Fibroblast of skin of right biceps (primary cell): ENCODE results near the gene CENPP.
"Not testable (repeated sequence)": the region's sequence is repeated elsewhere in the genome, so short reads cannot be mapped to it uniquely, and the experiment has no call there.

ENCODE experiments used
- DNase-seq: peaks from one replicate; pipeline ENCODE4 v3.0.0-alpha.2; 2013

CENPP gene

GRCh38 chr9:92619601-92620300 lies 294.0 kb downstream of the CENPP start:
- DNase-seq: no peak

- no peak for DNase-seq
These were observed 295.1 kb downstream of the CENPP start for GRCh38 chr9:92620845-92621244.

GRCh38 chr9:92623936-92624335 lies 298.2 kb downstream of the CENPP start:
- not testable (repeated sequence) for DNase-seq

DNA sequence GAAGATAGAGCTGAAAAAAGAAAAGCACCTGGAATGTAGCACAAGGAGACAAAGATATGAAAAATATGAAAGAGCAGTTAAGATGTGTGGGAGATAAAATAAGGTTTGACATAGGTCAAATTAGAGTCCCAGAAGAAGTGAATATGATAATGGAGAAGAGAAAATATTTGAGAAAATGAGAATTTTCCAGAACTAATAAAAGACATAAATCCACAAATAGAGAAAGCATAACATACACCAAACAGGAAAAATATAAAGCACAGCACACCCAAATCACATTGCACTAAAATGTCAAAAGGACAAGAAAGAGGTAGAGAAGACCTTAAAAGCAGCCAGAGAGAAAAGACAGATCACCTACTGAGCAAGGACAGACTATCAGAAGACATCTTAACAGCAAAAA lies 300.7 kb downstream of the CENPP start:
- DNase-seq: no peak

GRCh38 chr9:92627651-92628050 lies 301.9 kb downstream of the CENPP start:
- no peak for DNase-seq

DNA sequence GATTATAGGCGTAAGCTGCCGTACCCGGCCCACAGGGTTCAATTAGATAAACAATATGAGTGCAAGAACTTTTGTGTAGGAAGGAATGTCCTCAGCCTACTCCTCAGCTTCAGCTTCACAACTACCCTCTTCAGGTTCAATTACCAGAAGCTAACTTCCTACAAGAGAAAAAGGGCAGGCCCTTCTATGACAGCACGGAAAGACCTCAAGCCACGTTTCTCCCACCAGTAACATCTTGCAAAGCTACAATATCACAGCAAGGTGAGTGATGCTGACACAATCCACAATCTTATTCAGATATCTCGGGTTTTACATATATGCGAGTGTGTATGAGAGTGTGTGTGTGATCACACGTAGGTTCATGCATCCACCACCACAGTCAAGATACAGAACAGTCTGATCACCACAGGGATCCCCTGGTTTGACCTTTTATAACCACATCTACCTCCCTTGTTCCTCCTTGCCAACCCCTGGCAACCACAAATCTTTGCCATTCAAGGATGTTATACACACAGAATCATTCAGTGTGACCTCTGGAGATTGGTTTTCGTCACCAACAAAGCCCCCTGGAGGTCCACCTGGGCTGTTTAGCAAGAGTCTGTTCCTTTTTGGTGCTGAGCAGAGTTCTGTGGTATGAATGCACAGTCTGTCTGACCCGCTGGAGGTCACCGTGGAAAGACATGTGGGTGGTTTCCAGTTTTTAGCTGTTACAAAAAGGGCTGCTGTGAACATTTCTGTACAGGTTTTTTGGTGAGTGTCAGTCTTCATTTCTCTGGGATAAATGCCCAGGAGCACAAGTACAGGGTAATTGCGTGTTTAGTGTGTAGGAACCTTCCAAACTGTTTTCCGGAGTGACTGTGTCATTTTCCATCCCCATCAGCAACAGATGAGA lies 305.9 kb downstream of the CENPP start:
- no peak for DNase-seq

- no peak for DNase-seq
These were observed 306.9 kb downstream of the CENPP start for GRCh38 chr9:92632641-92633040.

GRCh38 chr9:92633614-92634278 lies 308.0 kb downstream of the CENPP start:
- no peak for DNase-seq

- peak; percentile 56 for DNase-seq
These were observed 309.2 kb downstream of the CENPP start for GRCh38 chr9:92634712-92635605.

GRCh38 chr9:92635760-92636159 lies 310.0 kb downstream of the CENPP start:
- DNase-seq: no peak

- DNase-seq: no peak
These were observed 310.9 kb downstream of the CENPP start for GRCh38 chr9:92636627-92637026.

- no peak for DNase-seq
These were observed 311.6 kb downstream of the CENPP start for GRCh38 chr9:92637326-92637725.

DNA sequence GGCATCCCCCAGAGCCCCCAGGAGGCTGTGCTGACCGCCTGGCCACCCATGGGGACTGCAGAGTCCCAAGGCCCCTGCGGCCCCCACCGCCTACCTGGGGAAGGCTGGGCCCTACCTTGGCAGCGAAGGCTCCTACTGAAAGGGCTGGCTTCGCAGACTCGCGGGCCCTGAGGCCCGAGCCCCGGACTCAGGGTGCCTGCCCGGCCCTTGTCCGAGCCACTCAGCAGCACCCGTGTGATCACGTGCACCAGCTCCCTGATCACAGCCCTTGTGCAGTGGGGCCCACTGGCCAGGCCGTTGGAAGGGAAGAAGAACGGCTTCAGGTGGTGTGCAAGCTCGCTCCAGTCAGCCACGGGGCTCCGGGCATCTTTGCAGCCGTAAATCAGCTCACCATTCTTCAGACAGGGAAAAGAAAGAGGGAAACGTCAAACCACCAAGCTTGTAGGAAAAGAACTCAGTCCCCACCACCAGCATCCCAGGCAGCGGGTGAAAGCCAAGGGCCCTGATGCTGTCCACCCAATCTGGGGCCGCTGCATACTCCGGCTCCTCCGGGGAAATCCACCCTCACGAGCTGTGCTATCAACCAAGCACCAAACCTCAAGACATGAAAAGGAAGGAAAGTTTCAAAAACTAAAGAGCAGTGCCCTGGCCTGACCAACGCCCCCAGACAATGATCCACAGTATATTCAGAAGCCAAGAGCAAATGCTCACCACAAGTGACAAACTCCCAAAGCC lies 312.3 kb downstream of the CENPP start:
- DNase-seq: no peak

DNA sequence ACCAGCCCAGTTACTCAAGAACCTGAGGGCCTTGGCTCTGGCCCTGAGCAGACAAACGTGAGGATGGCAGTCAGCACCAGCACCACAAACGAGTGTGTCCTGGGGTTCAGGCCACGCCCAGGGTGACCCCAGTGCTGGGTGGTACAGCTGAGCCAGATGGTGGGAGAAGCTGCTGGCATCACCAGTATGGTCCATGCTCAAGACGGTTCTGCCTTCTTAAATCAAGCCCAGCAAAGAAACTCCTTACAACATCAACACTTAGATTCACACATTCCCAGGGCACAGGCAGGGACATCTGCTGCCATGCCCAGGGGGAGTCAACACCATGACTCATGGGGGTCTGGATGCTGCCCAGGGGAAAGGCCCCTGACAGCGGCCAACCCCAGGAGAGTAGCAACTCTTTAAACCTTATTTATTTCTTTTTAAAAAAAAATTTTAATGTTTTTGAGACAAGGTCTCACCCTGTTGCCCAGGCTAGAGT lies 312.9 kb downstream of the CENPP start:
- no peak for DNase-seq

- DNase-seq: no peak
These were observed 313.4 kb downstream of the CENPP start for GRCh38 chr9:92639124-92639523.

GRCh38 chr9:92639791-92640271 lies 314.1 kb downstream of the CENPP start:
- no peak for DNase-seq

DNA sequence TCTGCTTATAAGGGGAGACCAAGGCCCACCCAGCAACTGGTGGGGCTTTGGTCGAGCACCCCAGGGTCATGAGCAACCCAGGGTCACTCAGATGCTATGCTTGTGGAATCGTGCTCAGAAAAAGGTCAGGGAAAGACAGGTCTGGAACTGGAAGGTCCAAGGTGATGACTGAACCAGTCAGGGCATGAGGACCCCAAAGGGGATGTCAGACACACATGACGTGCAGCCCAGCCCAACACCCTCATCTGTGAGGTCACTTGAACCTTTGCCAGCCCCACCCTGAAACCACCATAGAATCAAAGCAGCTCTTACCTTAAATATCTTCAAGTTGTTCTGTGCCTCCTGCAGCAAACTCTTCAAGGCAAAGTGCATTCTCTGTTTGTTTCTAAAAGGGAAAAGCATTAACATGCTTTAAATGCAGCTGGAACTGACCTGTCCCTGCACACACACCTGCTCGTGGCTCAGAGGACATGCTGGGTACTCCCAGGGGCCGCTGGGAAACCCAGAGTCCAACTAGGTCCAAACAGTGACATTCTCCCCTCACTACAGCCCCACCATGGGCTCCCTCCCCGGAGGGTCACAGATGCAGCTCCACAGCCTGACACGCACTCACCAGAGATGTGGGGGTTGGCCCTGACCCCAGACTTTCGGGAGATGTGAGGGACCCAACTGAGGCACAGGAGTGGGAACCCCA lies 314.8 kb downstream of the CENPP start:
- no peak for DNase-seq

GRCh38 chr9:92641092-92641809 lies 315.5 kb downstream of the CENPP start:
- no peak for DNase-seq

DNA sequence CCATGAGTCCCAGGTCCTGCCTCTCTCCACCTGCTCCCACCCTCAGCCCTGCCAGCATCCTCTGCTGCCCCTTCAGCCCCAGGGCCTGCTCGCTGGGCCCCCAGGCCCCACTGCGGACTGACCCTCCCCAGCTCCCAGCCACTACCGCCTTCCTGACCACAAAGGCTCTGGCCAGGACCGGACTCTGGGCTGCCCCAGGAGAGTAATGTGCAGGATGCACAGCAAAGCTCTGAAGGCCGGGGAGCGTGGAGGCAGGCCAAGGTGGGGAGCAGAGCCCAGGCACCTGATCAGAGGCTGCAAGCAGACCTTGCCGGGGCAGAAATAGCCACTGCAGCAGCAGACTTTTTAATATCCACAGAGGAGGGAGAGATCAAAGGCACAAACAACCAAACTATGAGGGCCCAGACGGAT lies 316.3 kb downstream of the CENPP start:
- DNase-seq: no peak

- DNase-seq: no peak
These were observed 316.8 kb downstream of the CENPP start for GRCh38 chr9:92642564-92642963.
